HepG2 (cell line): ENCODE data around the gene HSPA1L. TPM values are rescaled to one million over a fixed set of nuclear protein-coding genes. Genes with fewer than 3 reads are reported as not detected.

Experiments used
- MLLT10 ChIP-seq: sonication (generic); formaldehyde crosslinking; IDR thresholded peaks from 2 replicates; pipeline ENCODE4 v1.4.0; 2020; ENCODE audit warnings: missing genetic modification reagents
- MLXIP ChIP-seq: sonication (generic); formaldehyde crosslinking; IDR thresholded peaks from 2 replicates; pipeline ENCODE4 v1.9.0; 2021; ENCODE audit warnings: missing genetic modification reagents, borderline replicate concordance
- MTA3 ChIP-seq: sonication (generic); formaldehyde crosslinking; IDR thresholded peaks from 2 replicates; pipeline ENCODE4 v1.4.0; 2020; ENCODE audit warnings: missing genetic modification reagents
- MTF2 ChIP-seq: sonication (generic); formaldehyde crosslinking; IDR thresholded peaks from 2 replicates; pipeline ENCODE4 v1.5.0; 2020; ENCODE audit warnings: missing genetic modification reagents, borderline replicate concordance
- PAXIP1 ChIP-seq: sonication (generic); formaldehyde crosslinking; conservative IDR thresholded peaks from 2 replicates; pipeline ENCODE4 v1.4.0; 2020; ENCODE audit warnings: mild to moderate bottlenecking, missing genetic modification reagents, moderate library complexity
- ZBTB4 ChIP-seq: sonication (generic); formaldehyde crosslinking; IDR thresholded peaks from 2 replicates; pipeline ENCODE4 v1.4.0; 2020; ENCODE audit warnings: missing genetic modification reagents, mild to moderate bottlenecking, borderline replicate concordance
- ZNF609 ChIP-seq: sonication (generic); formaldehyde crosslinking; IDR thresholded peaks from 2 replicates; pipeline ENCODE4 v1.4.0; 2020; ENCODE audit warnings: mild to moderate bottlenecking, missing genetic modification reagents, borderline replicate concordance
- ZNF777 ChIP-seq: sonication (generic); formaldehyde crosslinking; IDR thresholded peaks from 2 replicates; pipeline ENCODE4 v1.4.0; 2020; ENCODE audit warnings: missing genetic modification reagents
- ZNF792 ChIP-seq: IDR thresholded peaks from 2 replicates; pipeline ENCODE4 v1.6.1; 2016
- polyA plus RNA-seq, 8 experiments: library from polyadenylated mRNA; depleted of rRNA in 3 of 8; stranded (reverse) in 7 of 8; unstranded in 1 of 8; fragments of >200 nt; fragmentation: Illumina TruSeq in 4 of 8; extraction: Trizol in 4 of 8; gene quantifications; 2 replicates each; pipeline versions ENCODE4 v1.2.1 to v1.2.3, GENCODE V29; 2011 to 2016; ENCODE audit warnings: low read depth in 4 of 8, missing spikeins in 1 of 8, mixed read lengths in 1 of 8; ENCODE audit not compliant: insufficient read depth in 1 of 8
- total RNA-seq, 5 experiments: library from RNA; depleted of rRNA; stranded (reverse); fragments of >200 nt; fragmentation: Illumina TruSeq; extraction: Trizol; gene quantifications; 2 replicates each; pipeline ENCODE4 v1.2.3, GENCODE V29; 2016; ENCODE audit warnings: low read depth in 1 of 5
- TF ChIP-seq, protein P1 (sequence below): sonication (generic); formaldehyde crosslinking; IDR thresholded peaks from 2 replicates; pipeline ENCODE4 v1.8.0; 2022; ENCODE audit warnings: missing genetic modification reagents, mild to moderate bottlenecking, inconsistent platforms, borderline replicate concordance

The HSPA1L gene
- total and polyA plus RNA-seq, 2 of the 13 experiments (the other 11 are each of a cell fraction or from before 2014, with no cell fraction given) = 0.55 to 1.0 TPM

- TF ChIP-seq MLXIP = peak; percentile 81
- TF ChIP-seq ZNF792 (CRISPR knock-in tag) = peak; percentile 90
- peak; percentile 56; the same call in 1 of the 2 replicates for TF ChIP-seq PAXIP1 (CRISPR knock-in tag)
- no peak; the same call in 1 of the 2 replicates for TF ChIP-seq ZNF609 (CRISPR knock-in tag)
- 0 out of 2 replicates have a peak, but pooled peaks have one; percentile 69 for TF ChIP-seq MTA3 (CRISPR knock-in tag)
- TF ChIP-seq MTF2 (CRISPR knock-in tag) = no peak
- peak; percentile 62 for TF ChIP-seq ZNF777 (CRISPR knock-in tag)
- no peak; the same call in 1 of the 2 replicates for TF ChIP-seq ZBTB4 (CRISPR knock-in tag)
- TF ChIP-seq MLLT10 (CRISPR knock-in tag) = peak; percentile 21; the same call in 1 of the 2 replicates
- TF ChIP-seq, protein P1, sequence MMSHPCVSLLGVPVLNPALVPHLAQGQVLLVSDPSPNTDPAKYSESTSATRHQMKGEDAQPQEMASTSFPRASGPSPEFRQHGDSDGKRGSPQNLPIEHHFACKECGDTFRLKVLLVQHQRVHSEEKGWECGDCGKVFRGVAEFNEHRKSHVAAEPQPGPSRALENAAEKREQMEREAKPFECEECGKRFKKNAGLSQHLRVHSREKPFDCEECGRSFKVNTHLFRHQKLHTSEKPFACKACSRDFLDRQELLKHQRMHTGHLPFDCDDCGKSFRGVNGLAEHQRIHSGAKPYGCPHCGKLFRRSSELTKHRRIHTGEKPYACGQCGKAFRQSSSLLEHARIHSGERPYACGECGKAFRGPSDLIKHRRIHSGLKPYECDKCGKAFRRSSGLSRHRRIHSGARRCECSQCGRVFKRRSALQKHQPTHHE = peak; percentile 14; the same call in 1 of the 2 replicates
These were observed 19.5 kb upstream of the HSPA1L start (continued) for GRCh38 chr6:31834367-31835250.
